Lung (tissue), 12 donors: ENCODE data around the gene HS1BP3. TPM values are rescaled to one million over a fixed set of nuclear protein-coding genes. Genes with fewer than 3 reads are reported as not detected.

ENCODE experiments used
- ATAC-seq: fragments of 200-7000 bp; cut with Tn5 transposase; one replicate; pipeline ENCODE4 v1.9.1; 2020; ENCODE audit warnings: moderate number of reproducible peaks; ENCODE audit not compliant: insufficient read depth, low FRiP score
- DNase-seq, 3 donors: peaks; one replicate each; pipeline ENCODE4 v3.0.0-alpha.2; 2013 to 2017
- H3K27ac ChIP-seq, 2 donors: one replicate each; pipeline ENCODE4 v1.5.1; 2013; ENCODE audit warnings: mild to moderate bottlenecking in 2 of 2, moderate library complexity in 2 of 2, control low read depth in 1 of 2, inconsistent platforms in 1 of 2, low read depth in 1 of 2, low read length in 1 of 2
- H3K27me3 ChIP-seq, 3 donors: one replicate each; pipeline ENCODE4 v1.5.1; 2013; ENCODE audit warnings: low read length in 2 of 3; ENCODE audit not compliant: control insufficient read depth in 3 of 3, insufficient read depth in 3 of 3
- H3K36me3 ChIP-seq, 4 donors: one replicate each; pipeline ENCODE4 v1.5.1; 2013; ENCODE audit warnings: low read length in 4 of 4, mild to moderate bottlenecking in 1 of 4, moderate library complexity in 1 of 4; ENCODE audit not compliant: control insufficient read depth in 4 of 4, insufficient read depth in 4 of 4
- H3K4me1 ChIP-seq, 5 donors: one replicate each; pipeline ENCODE4 v1.5.1; 2013; ENCODE audit warnings: low read length in 5 of 5, mild to moderate bottlenecking in 2 of 5, moderate library complexity in 1 of 5; ENCODE audit not compliant: control insufficient read depth in 5 of 5, insufficient read depth in 5 of 5
- H3K4me3 ChIP-seq: one replicate; pipeline ENCODE4 v1.5.1; 2013; ENCODE audit warnings: mild to moderate bottlenecking, control low read depth, moderate library complexity
- H3K9ac ChIP-seq, 2 donors: one replicate each; pipeline ENCODE4 v1.5.1; 2013; ENCODE audit warnings: low read length in 2 of 2, control low read depth in 1 of 2; ENCODE audit not compliant: insufficient read depth in 1 of 2
- H3K9me3 ChIP-seq, 4 donors: one replicate each; pipeline ENCODE4 v1.5.1; 2013; ENCODE audit warnings: low read length in 3 of 4, mild to moderate bottlenecking in 1 of 4, moderate library complexity in 1 of 4; ENCODE audit not compliant: control insufficient read depth in 4 of 4, insufficient read depth in 3 of 4
- WGBS, 2 donors: extraction: QIAGEN DNeasy Blood & Tissue Kit; methylation state at CpG; one replicate each; pipeline ENCODE4 v1.1.7; 2013; 5-methylcytosine and 5-hydroxymethylcytosine counted together
- polyA plus RNA-seq, 2 donors: library from polyadenylated mRNA; stranded (reverse); fragments of 200-250 nt; gene quantifications; one replicate each; pipeline ENCODE4 v1.2.1, GENCODE V29; 2013
- total RNA-seq, 2 donors: library from RNA; depleted of rRNA in 1 of 2; stranded (reverse); fragments of >200 nt in 1 of 2; gene quantifications; one replicate each; pipeline ENCODE4 v1.2.1, GENCODE V29; 2014 to 2021
- TF ChIP-seq, protein P1 (sequence below): IDR thresholded peaks from 2 replicates; pipeline ENCODE4 v1.5.1; 2012; ENCODE audit warnings: mild to moderate bottlenecking; ENCODE audit errors: control extremely low read depth, extremely low read depth
- donor health status: control.
- donor health status: control.
- donor health status: Bipolar disorder and iron deficiency.
- donor health status: healthy.
- donor health status: DM: yes; HTN: yes; CAD: no.

The HS1BP3 gene
- total and polyA plus RNA-seq, 4 donors, result 25.4 to 41.4 (median 33.4) TPM

DNA sequence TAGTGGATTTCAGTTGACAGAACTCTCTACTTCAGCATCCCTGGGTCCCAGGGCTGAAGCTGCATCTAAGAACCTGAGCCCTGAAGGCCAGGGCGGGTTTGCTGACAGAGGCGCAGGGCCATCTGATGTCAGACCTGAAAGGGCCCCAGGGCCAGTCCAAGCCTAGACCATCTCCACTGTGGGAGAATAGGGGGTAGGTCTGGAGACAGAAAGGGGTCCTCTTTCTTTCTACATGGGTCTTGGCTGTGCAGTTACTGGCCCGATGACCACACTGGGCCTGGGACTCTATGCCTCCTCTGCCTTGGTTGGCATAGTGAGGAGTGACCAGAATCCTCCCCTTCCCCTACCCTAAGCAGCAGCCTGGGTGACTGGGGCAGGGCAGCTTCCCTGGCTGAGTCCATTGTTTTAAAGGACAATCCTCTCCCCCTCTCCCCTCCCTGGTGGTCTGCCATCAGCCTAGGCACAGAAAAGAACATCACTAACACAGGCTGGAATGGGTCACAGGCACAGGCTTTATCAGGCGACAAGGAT lies 34.5 kb downstream of the HS1BP3 start:
- TF ChIP-seq, protein P1, sequence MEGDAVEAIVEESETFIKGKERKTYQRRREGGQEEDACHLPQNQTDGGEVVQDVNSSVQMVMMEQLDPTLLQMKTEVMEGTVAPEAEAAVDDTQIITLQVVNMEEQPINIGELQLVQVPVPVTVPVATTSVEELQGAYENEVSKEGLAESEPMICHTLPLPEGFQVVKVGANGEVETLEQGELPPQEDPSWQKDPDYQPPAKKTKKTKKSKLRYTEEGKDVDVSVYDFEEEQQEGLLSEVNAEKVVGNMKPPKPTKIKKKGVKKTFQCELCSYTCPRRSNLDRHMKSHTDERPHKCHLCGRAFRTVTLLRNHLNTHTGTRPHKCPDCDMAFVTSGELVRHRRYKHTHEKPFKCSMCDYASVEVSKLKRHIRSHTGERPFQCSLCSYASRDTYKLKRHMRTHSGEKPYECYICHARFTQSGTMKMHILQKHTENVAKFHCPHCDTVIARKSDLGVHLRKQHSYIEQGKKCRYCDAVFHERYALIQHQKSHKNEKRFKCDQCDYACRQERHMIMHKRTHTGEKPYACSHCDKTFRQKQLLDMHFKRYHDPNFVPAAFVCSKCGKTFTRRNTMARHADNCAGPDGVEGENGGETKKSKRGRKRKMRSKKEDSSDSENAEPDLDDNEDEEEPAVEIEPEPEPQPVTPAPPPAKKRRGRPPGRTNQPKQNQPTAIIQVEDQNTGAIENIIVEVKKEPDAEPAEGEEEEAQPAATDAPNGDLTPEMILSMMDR, result no peak
- peak overlapping the region in 1 of 2 donors; percentile 69 for H3K9ac ChIP-seq
- H3K36me3 ChIP-seq, result peaks cover 0 to 16% (median 3%) of the 10 kb centered on the region in 4 donors
- H3K4me1 ChIP-seq, result peaks cover 39 to 62% (median 49%) of the 10 kb centered on the region in 5 donors
- H3K4me3 ChIP-seq, result no peak overlapping the region
- ATAC-seq, result no peak
- no peaks in the 10 kb centered on the region for H3K27me3 ChIP-seq
- DNase-seq, result no peak
- H3K27ac ChIP-seq, result peak overlapping the region; percentile 97 to 98
- 90 to 96% methylated on average over 4 of the region's 4 CpGs for WGBS, 2 donors
- no peaks in the 10 kb centered on the region for H3K9me3 ChIP-seq

DNA sequence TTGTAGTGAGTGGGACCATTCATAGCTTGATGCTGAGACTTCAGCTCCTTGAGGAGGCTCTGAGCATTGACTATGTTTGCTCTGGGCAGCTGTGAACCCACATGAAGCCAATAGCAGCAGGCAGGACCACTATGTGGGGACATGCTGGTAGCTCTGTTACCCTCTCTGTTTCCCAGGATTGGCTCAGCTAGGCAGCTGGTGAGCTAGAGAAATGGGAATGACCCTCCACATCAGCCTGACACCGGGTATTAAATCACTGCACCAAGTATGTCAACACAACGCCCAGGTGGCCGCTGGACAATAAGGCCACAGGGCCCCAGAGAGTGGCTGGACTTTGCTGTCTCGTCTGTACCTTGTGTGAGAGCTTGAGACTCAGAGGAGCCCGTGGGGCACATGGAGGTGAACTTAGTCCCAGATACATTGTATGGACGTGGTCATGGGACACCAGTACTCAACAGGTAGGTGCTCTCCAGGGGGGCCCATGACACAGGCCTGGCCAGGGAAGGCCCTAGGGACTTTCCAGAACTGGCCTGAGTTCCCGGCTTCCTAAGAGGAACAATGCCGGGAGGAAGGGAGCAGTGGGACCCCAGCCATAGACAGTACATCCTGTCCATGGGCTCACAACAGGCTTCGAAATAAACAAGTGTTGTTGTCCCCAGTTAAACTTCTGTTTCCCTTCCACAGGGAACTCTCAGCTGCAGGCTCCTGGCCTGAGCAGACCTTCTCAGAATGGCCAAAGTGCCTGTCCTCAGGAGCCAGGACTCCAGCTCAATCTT lies 35.2 kb downstream of the HS1BP3 start:
- Histone ChIP-seq H3K4me3 (no peak overlapping the region), H3K27me3 (no peaks in the 10 kb centered on the region), H3K36me3 (peaks cover 0 to 8% (median 3%) of the 10 kb centered on the region in 4 donors), H3K9ac (no peak overlapping the region), H3K9me3 (no peaks in the 10 kb centered on the region), H3K27ac (peak overlapping the region; percentile 97 to 98), H3K4me1 (peaks cover 46 to 62% (median 55%) of the 10 kb centered on the region in 5 donors)
- 61 to 81% methylated on average over 9 of the region's 9 CpGs for WGBS, 2 donors
- DNase-seq (peak in 1 of 3 donors; percentile 61), ATAC-seq (no peak)
- TF ChIP-seq, protein P1, result no peak

GRCh38 chr2:20615068-20615465 lies 35.8 kb downstream of the HS1BP3 start:
- DNase-seq, result no peak
- no peak overlapping the region for H3K4me3 ChIP-seq
- no peak for ATAC-seq
- H3K36me3 ChIP-seq, result peaks cover 0 to 6% (median under 1%) of the 10 kb centered on the region in 4 donors
- 72 to 86% methylated on average over 6 of the region's 6 CpGs for WGBS, 2 donors
- H3K27ac ChIP-seq, result peak overlapping the region; percentile 97 to 98
- H3K9ac ChIP-seq, result no peak overlapping the region
- H3K4me1 ChIP-seq, result peaks cover 47 to 64% (median 56%) of the 10 kb centered on the region in 5 donors
- H3K27me3 ChIP-seq, result no peaks in the 10 kb centered on the region
- TF ChIP-seq, protein P1, result no peak
- no peaks in the 10 kb centered on the region for H3K9me3 ChIP-seq
